HG03457 (cell line): ENCODE data around the gene ACTR1B.
"Not testable (repeated sequence)": the region's sequence is repeated elsewhere in the genome, so short reads cannot be mapped to it uniquely, and the experiment has no call there.

Experiments used
- ATAC-seq: cut with Tn5 transposase; IDR thresholded peaks from one replicate; pipeline ENCODE4 v1.9.1; 2021; ENCODE audit warnings: moderate number of reproducible peaks; ENCODE audit not compliant: unreplicated experiment

Gene ACTR1B

DNA sequence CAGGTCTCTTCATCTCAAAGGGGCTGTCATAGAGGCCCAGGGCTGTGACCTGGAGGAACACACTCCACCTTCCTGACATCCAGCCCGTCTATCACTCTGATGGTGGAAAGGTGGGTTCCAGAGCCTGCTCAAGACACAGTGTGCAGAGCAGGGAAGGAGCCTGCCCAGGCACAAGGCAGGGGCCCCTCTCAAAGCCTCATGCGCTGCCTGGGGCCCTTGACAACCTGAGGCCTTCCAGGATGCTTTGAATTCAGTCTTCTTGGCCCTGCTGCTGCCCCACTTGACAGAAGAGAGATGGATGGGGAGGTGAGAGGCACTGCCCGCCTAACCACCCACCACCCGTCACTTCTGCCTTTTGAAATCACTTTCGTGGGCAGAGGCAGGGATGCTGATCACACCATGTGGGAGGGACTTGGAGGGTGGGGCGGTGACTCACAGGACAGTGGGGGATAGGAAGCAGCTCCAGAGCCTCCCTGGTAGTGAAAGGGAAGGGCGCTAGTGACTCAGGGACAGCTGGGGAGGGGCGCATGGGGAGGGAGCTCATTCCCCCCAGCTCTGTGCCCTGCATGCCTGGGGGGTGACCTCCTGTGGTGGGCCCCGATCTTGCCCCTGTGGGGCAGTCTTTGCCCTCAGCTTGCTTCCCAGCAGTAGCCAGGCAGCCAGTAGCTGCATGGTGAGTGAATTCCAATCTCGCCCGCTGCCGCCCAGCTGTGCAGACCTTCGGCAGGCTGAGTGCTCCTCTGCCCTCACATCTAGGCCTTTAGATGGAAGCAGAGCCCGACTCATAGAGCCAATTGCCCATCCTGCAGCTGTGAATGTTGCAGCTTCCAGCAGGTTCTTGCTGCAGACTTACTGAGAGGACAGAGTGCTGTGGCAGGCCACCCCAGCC, 44.7 kb downstream of the ACTR1B start:
- not testable (repeated sequence) for ATAC-seq

DNA sequence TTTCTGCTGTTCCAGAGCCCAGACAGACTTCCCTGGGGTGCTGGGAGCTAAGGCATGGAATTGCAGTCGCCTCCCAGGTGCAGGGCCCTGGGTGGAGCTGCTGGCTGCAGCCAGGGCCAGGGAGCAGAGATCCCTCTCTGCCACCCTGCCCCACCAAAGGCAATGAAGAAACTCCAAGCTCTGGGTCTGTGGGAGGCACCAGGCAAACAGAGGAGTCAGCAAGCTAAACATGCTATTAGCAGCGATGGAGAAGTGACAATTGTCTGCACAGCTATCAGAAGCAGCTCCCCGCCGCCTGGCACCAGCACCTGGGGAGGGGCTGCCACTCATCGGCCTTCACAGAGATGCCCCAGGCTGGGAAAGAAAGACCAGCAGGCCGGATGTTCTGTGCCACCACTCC, 45.9 kb downstream of the ACTR1B start:
- ATAC-seq = no peak

DNA sequence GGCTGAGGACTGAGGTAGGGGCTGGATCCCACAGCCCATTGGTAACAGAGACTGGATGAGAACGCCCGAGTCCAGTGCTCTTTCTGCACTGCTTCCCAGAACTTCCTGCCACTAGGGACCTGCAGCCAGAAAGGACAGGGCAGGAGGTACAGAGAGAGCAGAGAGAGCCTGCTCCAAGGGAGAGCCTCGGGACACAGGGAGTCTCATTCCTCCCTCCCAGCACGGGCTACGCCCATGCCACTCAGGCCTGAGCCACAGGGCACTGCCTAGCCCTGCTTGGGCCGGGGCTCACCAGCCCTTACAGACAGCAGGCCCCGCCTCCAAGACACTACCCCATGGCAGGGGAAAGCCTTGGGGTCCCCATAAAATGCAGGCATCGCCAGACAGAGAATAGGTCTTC, 48.1 kb downstream of the ACTR1B start:
- not testable (repeated sequence) for ATAC-seq

GRCh38 chr2:97611895-97612294, 51.9 kb downstream of the ACTR1B start:
- not testable (repeated sequence) for ATAC-seq

DNA sequence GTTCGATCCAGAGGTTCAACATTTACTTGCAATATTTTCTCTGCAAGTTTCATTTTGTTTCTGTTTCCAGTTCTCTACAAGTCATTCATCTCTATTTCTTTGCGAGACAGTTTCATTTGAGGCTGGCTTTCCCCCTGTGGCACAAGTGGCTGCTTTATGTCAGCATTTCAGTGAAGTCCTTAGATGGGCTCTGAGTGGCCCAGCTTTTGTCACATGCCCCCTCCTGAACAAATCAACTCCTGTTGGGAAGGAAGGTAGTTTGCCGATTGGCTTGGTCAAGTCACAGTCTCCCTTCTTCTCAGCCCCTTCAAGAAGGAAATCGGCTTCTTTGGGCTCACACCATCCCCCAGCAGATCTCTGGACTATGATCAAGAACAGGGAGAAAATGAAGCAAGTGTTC, 55.1 kb downstream of the ACTR1B start:
- ATAC-seq = not testable (repeated sequence)
